CD14-positive monocyte (primary cell): ENCODE data around the gene PDE4D. TPM values are rescaled to one million over a fixed set of nuclear protein-coding genes. Genes with fewer than 3 reads are reported as not detected.

Experiments
- DNase-seq, 3 donors: peaks; one replicate each; pipeline ENCODE4 v3.0.0-alpha.2; 2011 to 2022
- H2AFZ ChIP-seq: 2 replicates; pipeline ENCODE4 v1.6.0; 2012; ENCODE audit warnings: mild to moderate bottlenecking, low read depth, low read length, inconsistent platforms; ENCODE audit not compliant: insufficient read depth, poor library complexity, severe bottlenecking
- H3K27ac ChIP-seq, 2 donors: 1 replicate in 1 of 2; 2 replicates in 1 of 2; pipeline ENCODE4 v1.5.1; 2012 to 2013; ENCODE audit warnings: low read length in 2 of 2, control low read depth in 1 of 2, inconsistent platforms in 1 of 2, low read depth in 1 of 2, mild to moderate bottlenecking in 1 of 2
- H3K27me3 ChIP-seq, 2 donors: one replicate each; pipeline versions ENCODE4 v1.6.0 to v1.6.1; 2011 to 2013; ENCODE audit warnings: low read length in 2 of 2; ENCODE audit not compliant: control insufficient read depth in 2 of 2, insufficient read depth in 2 of 2
- H3K36me3 ChIP-seq, 2 donors: replicated peaks in 1 of 2; 1 replicate in 1 of 2; 2 replicates in 1 of 2; pipeline versions ENCODE4 v1.5.1 to v1.6.1; 2012 to 2013; ENCODE audit warnings: low read length in 2 of 2, control low read depth in 1 of 2, inconsistent platforms in 1 of 2, mild to moderate bottlenecking in 1 of 2; ENCODE audit not compliant: insufficient read depth in 2 of 2, control insufficient read depth in 1 of 2
- H3K4me1 ChIP-seq, 2 donors: 1 replicate in 1 of 2; 2 replicates in 1 of 2; pipeline versions ENCODE4 v1.5.1 to v1.6.1; 2012 to 2013; ENCODE audit warnings: low read length in 2 of 2, control low read depth in 1 of 2, inconsistent platforms in 1 of 2, mild to moderate bottlenecking in 1 of 2, moderate library complexity in 1 of 2; ENCODE audit not compliant: insufficient read depth in 2 of 2, control insufficient read depth in 1 of 2
- H3K4me2 ChIP-seq: replicated peaks from 2 replicates; pipeline ENCODE3; 2012; ENCODE audit warnings: low read length, moderate library complexity, mild to moderate bottlenecking; ENCODE audit not compliant: poor library complexity, severe bottlenecking; ENCODE audit errors: extremely low read depth
- H3K4me3 ChIP-seq, 3 experiments: fragments of 200-600 bp in 1 of 3; sonication (generic) in 1 of 3; replicated peaks in 1 of 3; 1 replicate in 2 of 3; 2 replicates in 1 of 3; pipeline ENCODE4 v1.5.1; 2011 to 2013; ENCODE audit warnings: low read length in 3 of 3, mild to moderate bottlenecking in 3 of 3, control low read depth in 2 of 3, low read depth in 2 of 3, inconsistent platforms in 1 of 3, moderate library complexity in 1 of 3
- H3K79me2 ChIP-seq: 2 replicates; pipeline ENCODE4 v1.6.0; 2012; ENCODE audit warnings: mild to moderate bottlenecking, control low read depth, inconsistent platforms, low read length, moderate library complexity; ENCODE audit not compliant: insufficient read depth
- H3K9ac ChIP-seq: 2 replicates; pipeline ENCODE4 v1.6.0; 2017; ENCODE audit warnings: low read length, mild to moderate bottlenecking; ENCODE audit not compliant: insufficient read depth, poor library complexity, severe bottlenecking
- H3K9me3 ChIP-seq, 2 donors: replicated peaks in 1 of 2; 1 replicate in 1 of 2; 2 replicates in 1 of 2; pipeline versions ENCODE4 v1.5.1 to v1.6.1; 2012 to 2013; ENCODE audit warnings: low read length in 2 of 2, control low read depth in 1 of 2; ENCODE audit not compliant: control insufficient read depth in 1 of 2, insufficient read depth in 1 of 2
- H4K20me1 ChIP-seq: 2 replicates; pipeline ENCODE4 v1.6.0; 2012; ENCODE audit warnings: mild to moderate bottlenecking, low read length, control low read depth, moderate library complexity; ENCODE audit not compliant: insufficient read depth
- H3K27ac Mint-ChIP-seq, 7 donors: one replicate each; pipeline ENCODE4 v1.8.0; 2020; ENCODE audit warnings: mild to moderate bottlenecking in 7 of 7, mixed read lengths in 7 of 7, moderate library complexity in 6 of 7, inconsistent platforms in 2 of 7
- H3K27me3 Mint-ChIP-seq, 3 donors: one replicate each; pipeline ENCODE4 v1.8.0; 2021 to 2022; ENCODE audit warnings: low read depth in 3 of 3, mild to moderate bottlenecking in 3 of 3, mixed read lengths in 3 of 3, moderate library complexity in 3 of 3, inconsistent platforms in 1 of 3
- H3K36me3 Mint-ChIP-seq, 2 donors: one replicate each; pipeline ENCODE4 v1.8.0; 2020; ENCODE audit warnings: mixed read lengths in 2 of 2, inconsistent platforms in 1 of 2, mild to moderate bottlenecking in 1 of 2
- H3K4me1 Mint-ChIP-seq: one replicate; pipeline ENCODE4 v1.8.0; 2020; ENCODE audit warnings: mild to moderate bottlenecking, mixed read lengths
- H3K4me3 Mint-ChIP-seq, 2 donors: one replicate each; pipeline ENCODE4 v1.8.0; 2020; ENCODE audit warnings: mild to moderate bottlenecking in 2 of 2, mixed read lengths in 2 of 2, moderate library complexity in 1 of 2
- H3K9me3 Mint-ChIP-seq, 7 donors: one replicate each; pipeline ENCODE4 v1.8.0; 2020 to 2022; ENCODE audit warnings: mixed read lengths in 7 of 7, mild to moderate bottlenecking in 6 of 7, moderate library complexity in 6 of 7, inconsistent platforms in 2 of 7
- CTCF ChIP-seq: fragments of 200-600 bp; IDR thresholded peaks from one replicate; pipeline ENCODE4 v1.8.0; 2022; ENCODE audit warnings: antibody characterized with exemption, mild to moderate bottlenecking
- WGBS: methylation state at CpG from one replicate; pipeline ENCODE4 v1.1.5; 2013; ENCODE audit warnings: missing lambda C conversion rate; ENCODE audit not compliant: insufficient coverage; 5-methylcytosine and 5-hydroxymethylcytosine counted together
- intact Hi-C, 2 donors: fragments of 100-400 bp; cut with micrococcal nuclease; formaldehyde crosslinking; loops; one replicate each; pipeline versions ENCODE4 v1.15.0 to v1.15.1; 2023
- polyA plus RNA-seq, 3 donors: library from polyadenylated mRNA; depleted of rRNA in 1 of 3; unstranded in 2 of 3; stranded (reverse) in 1 of 3; fragments of 300-500 nt in 2 of 3; fragments of >200 nt in 1 of 3; fragmentation: Illumina TruSeq in 2 of 3; gene quantifications; 1 replicate in 2 of 3; 2 replicates in 1 of 3; pipeline ENCODE4 v1.2.3, GENCODE V29; 2012 to 2021

PDE4D gene
- polyA plus RNA-seq, 3 donors: 1.9 to 3.4 (median 2.8) TPM

- no peak overlapping the region for H3K27ac ChIP-seq
- H3K27me3 Mint-ChIP-seq: no peaks in the 10 kb centered on the region
- H3K79me2 ChIP-seq: no peaks in the 10 kb centered on the region
- peaks cover 3% of the 10 kb centered on the region for H3K4me1 Mint-ChIP-seq
- H3K36me3 Mint-ChIP-seq: no peaks in the 10 kb centered on the region
- no peaks in the 10 kb centered on the region for H4K20me1 ChIP-seq
- DNase-seq: no peak
- no peaks in the 10 kb centered on the region for H3K4me1 ChIP-seq
- H3K9ac ChIP-seq: no peak overlapping the region
- no peaks in the 10 kb centered on the region for H3K36me3 ChIP-seq
- no peak overlapping the region for H3K4me3 ChIP-seq
- no peaks in the 10 kb centered on the region for H3K9me3 ChIP-seq
- no peak overlapping the region for H3K27ac Mint-ChIP-seq
- no peaks in the 10 kb centered on the region for H3K27me3 ChIP-seq
- H3K4me3 Mint-ChIP-seq: no peak overlapping the region
- no peak overlapping the region for H3K4me2 ChIP-seq
- intact Hi-C loops: no loop called here
- no peak overlapping the region for H2AFZ ChIP-seq
- peaks cover 0 to 1% (median 0%) of the 10 kb centered on the region in 7 donors for H3K9me3 Mint-ChIP-seq
- TF ChIP-seq CTCF: no peak
Observed at GRCh38 chr5:59322058-59322457, 571.5 kb downstream of the PDE4D start.

GRCh38 chr5:59321642-59322041, 571.9 kb downstream of the PDE4D start:
- H3K36me3 Mint-ChIP-seq: no peaks in the 10 kb centered on the region
- intact Hi-C loops: no loop called here
- peaks cover 3% of the 10 kb centered on the region for H3K4me1 Mint-ChIP-seq
- no peak overlapping the region for H3K4me3 Mint-ChIP-seq
- H3K9me3 Mint-ChIP-seq: peaks cover 0 to 1% (median 0%) of the 10 kb centered on the region in 7 donors
- no peak overlapping the region for H3K9ac ChIP-seq
- no peak for TF ChIP-seq CTCF
- no peak overlapping the region for H3K4me3 ChIP-seq
- DNase-seq: no peak
- H3K27ac ChIP-seq: no peak overlapping the region
- no peaks in the 10 kb centered on the region for H3K79me2 ChIP-seq
- no peak overlapping the region for H2AFZ ChIP-seq
- H3K9me3 ChIP-seq: no peaks in the 10 kb centered on the region
- H3K27me3 ChIP-seq: no peaks in the 10 kb centered on the region
- no CpG with 5 or more reads among the region's 3 CpGs for WGBS
- no peaks in the 10 kb centered on the region for H3K4me1 ChIP-seq
- H4K20me1 ChIP-seq: no peaks in the 10 kb centered on the region
- no peaks in the 10 kb centered on the region for H3K36me3 ChIP-seq
- H3K27ac Mint-ChIP-seq: no peak overlapping the region
- no peaks in the 10 kb centered on the region for H3K27me3 Mint-ChIP-seq
- H3K4me2 ChIP-seq: no peak overlapping the region
